Left lung (tissue), 10 donors: ENCODE measurements around the gene LMX1B. TPM values are rescaled to one million over a fixed set of nuclear protein-coding genes. Genes with fewer than 3 reads are reported as not detected.

Experiments used
- ATAC-seq: fragments of 200-7000 bp; cut with Tn5 transposase; one replicate; pipeline ENCODE4 v1.9.1; 2020; ENCODE audit warnings: moderate library complexity
- DNase-seq, 4 donors: peaks; one replicate each; pipeline ENCODE4 v3.0.0-alpha.2; 2013 to 2020
- H3K27ac ChIP-seq, 2 donors: fragments of 200-600 bp; sonication (generic) in 1 of 2; one replicate each; pipeline versions ENCODE4 v1.5.0 to v1.8.0; 2020 to 2021
- H3K27me3 ChIP-seq, 2 donors: fragments of 200-600 bp; sonication (generic) in 1 of 2; one replicate each; pipeline versions ENCODE4 v1.5.0 to v1.8.0; 2020 to 2021
- H3K36me3 ChIP-seq, 2 donors: fragments of 200-600 bp; sonication (generic) in 1 of 2; one replicate each; pipeline versions ENCODE4 v1.5.0 to v1.8.0; 2020 to 2021
- H3K4me1 ChIP-seq, 2 donors: fragments of 200-600 bp; one replicate each; pipeline ENCODE4 v1.8.0; 2021
- H3K4me3 ChIP-seq, 2 donors: fragments of 200-600 bp; sonication (generic) in 1 of 2; one replicate each; pipeline versions ENCODE4 v1.5.0 to v1.8.0; 2020 to 2021; ENCODE audit warnings: mild to moderate bottlenecking in 1 of 2
- H3K9me3 ChIP-seq, 2 donors: fragments of 200-600 bp; sonication (generic) in 1 of 2; one replicate each; pipeline versions ENCODE4 v1.5.0 to v1.8.0; 2020 to 2021
- CTCF ChIP-seq, 2 donors: fragments of 200-600 bp; sonication (generic) in 1 of 2; IDR thresholded peaks; one replicate each; pipeline versions ENCODE4 v1.5.0 to v1.8.0; 2021; ENCODE audit warnings: antibody characterized with exemption in 2 of 2
- intact Hi-C, 2 donors: fragments of 100-400 bp; cut with DNase I; formaldehyde crosslinking; loops; one replicate each; pipeline versions ENCODE4 v1.11.2 to v1.14.2; 2022
- polyA plus RNA-seq, 6 donors: library from polyadenylated mRNA; unstranded; fragments of 120-200 nt; gene quantifications; one replicate each; pipeline ENCODE4 v1.2.1, GENCODE V29; 2013; ENCODE audit not compliant: insufficient read length in 6 of 6
- total RNA-seq, 2 donors: library from RNA; stranded (reverse); fragmentation: NEBNext Ultra II Directional; extraction: Animal tissue kit (Norgen Biotek cat#: 25700); gene quantifications; one replicate each; pipeline ENCODE4 v1.2.1, GENCODE V29; 2021
- donor health status: DM: no; HTN: yes; CAD: no.
- donor health status: DM: no; HTN: no; CAD: no.

LMX1B gene
- total and polyA plus RNA-seq, 8 donors = 0.05 to 0.31 (median 0.20) TPM; not detected in 1

- H3K9me3 ChIP-seq = no peaks in the 10 kb centered on the region
- no peak overlapping the region for H3K4me3 ChIP-seq
- TF ChIP-seq CTCF (IDR thresholded peaks at IDR 0.05) = no peak
- H3K36me3 ChIP-seq = no peaks in the 10 kb centered on the region
- no peaks in the 10 kb centered on the region for H3K4me1 ChIP-seq
- H3K27ac ChIP-seq = no peak overlapping the region
- no peak for DNase-seq
- H3K27me3 ChIP-seq = peaks cover 31 to 100% of the 10 kb centered on the region in 2 donors
- intact Hi-C loops = no loop called here
- no peak for ATAC-seq
Observed at GRCh38 chr9:126641118-126641851, 27.6 kb downstream of the LMX1B start.

GRCh38 chr9:126642010-126642744 is 28.4 kb downstream of the LMX1B start:
- no peak for TF ChIP-seq CTCF (IDR thresholded peaks at IDR 0.05)
- peaks cover 31 to 100% of the 10 kb centered on the region in 2 donors for H3K27me3 ChIP-seq
- H3K4me1 ChIP-seq = no peaks in the 10 kb centered on the region

GRCh38 chr9:126642839-126643238 is 29.1 kb downstream of the LMX1B start:
- Histone ChIP-seq H3K27me3 (peaks cover 29 to 98% of the 10 kb centered on the region in 2 donors), H3K9me3 (no peaks in the 10 kb centered on the region), H3K4me1 (no peaks in the 10 kb centered on the region), H3K4me3 (no peak overlapping the region), H3K36me3 (no peaks in the 10 kb centered on the region), H3K27ac (no peak overlapping the region)
- intact Hi-C loops = no loop called here
- no peak for DNase-seq
- ATAC-seq = no peak
- no peak for TF ChIP-seq CTCF (IDR thresholded peaks at IDR 0.05)

More at GRCh38 chr9:126642010-126642744, 28.4 kb downstream of the LMX1B start:
- no peak for DNase-seq
- no peak overlapping the region for H3K4me3 ChIP-seq
- H3K27ac ChIP-seq = no peak overlapping the region
- H3K9me3 ChIP-seq = no peaks in the 10 kb centered on the region
- intact Hi-C loops = no loop called here
- ATAC-seq = no peak
- H3K36me3 ChIP-seq = no peaks in the 10 kb centered on the region

- intact Hi-C loops = no loop called here
- no peak for DNase-seq
- H3K9me3 ChIP-seq = no peaks in the 10 kb centered on the region
- H3K4me3 ChIP-seq = no peak overlapping the region
- H3K4me1 ChIP-seq = no peaks in the 10 kb centered on the region
- H3K27ac ChIP-seq = no peak overlapping the region
- no peak for TF ChIP-seq CTCF (IDR thresholded peaks at IDR 0.05)
- H3K27me3 ChIP-seq = peaks cover 18 to 97% of the 10 kb centered on the region in 2 donors
- H3K36me3 ChIP-seq = no peaks in the 10 kb centered on the region
- no peak for ATAC-seq
Observed at GRCh38 chr9:126643945-126644527, 30.3 kb downstream of the LMX1B start.

DNA sequence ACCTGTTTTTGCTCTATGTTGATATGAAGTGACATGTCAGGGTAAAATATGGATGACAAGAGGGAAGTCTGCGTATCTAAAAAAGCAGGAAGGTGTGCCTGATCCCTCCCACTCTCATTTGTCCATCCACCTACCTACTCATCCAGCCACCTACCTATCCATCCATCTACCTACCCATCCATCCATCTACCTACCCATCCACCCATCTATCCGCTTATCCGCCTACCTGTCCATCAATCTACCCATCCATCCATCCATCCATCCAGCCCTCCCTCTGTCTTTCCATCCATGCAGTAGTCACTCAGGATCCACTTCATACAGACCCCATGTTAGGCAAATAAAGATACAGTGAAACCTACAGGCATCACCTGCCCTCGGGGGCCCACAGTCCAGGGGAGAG is 32.4 kb downstream of the LMX1B start:
- Histone ChIP-seq H3K4me3 (no peak overlapping the region), H3K4me1 (no peaks in the 10 kb centered on the region), H3K27ac (no peak overlapping the region), H3K9me3 (no peaks in the 10 kb centered on the region), H3K27me3 (peaks cover 21 to 97% of the 10 kb centered on the region in 2 donors), H3K36me3 (no peaks in the 10 kb centered on the region)
- ATAC-seq = no peak
- no peak for DNase-seq
- intact Hi-C loops = no loop called here
- TF ChIP-seq CTCF (IDR thresholded peaks at IDR 0.05) = no peak
